Non-pigmented ciliary epithelial cell (primary cell): ENCODE results near the gene RASAL2.
A peak's percentile ranks its signal among the peaks of the same experiment; 100 is the strongest.
"Not testable (repeated sequence)": the region's sequence is repeated elsewhere in the genome, so short reads cannot be mapped to it uniquely, and the experiment has no call there.

Source experiments
- DNase-seq: peaks from one replicate; pipeline ENCODE4 v3.0.0-alpha.2; 2010; ENCODE audit warnings: low read depth

RASAL2 gene

DNA sequence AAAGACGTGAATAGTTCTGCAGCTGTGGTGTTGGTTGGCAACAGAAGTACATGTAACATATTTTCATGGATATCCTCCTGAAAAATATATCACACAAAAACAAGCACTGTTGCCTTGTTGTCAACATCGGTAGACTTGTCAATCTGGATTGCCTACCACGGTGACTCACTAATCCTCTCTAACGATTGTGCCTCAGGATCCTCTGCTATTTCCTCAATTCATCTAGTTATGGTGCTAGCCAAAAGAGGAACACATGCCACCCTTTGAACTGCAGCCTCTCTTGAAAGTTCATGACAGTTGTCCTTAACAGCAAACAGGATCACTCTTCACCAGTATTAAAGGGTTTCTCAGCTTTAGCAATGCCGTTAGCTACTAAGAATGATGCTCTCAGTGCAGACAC, 25.7 kb downstream of the RASAL2 start:
- DNase-seq: no peak

DNA sequence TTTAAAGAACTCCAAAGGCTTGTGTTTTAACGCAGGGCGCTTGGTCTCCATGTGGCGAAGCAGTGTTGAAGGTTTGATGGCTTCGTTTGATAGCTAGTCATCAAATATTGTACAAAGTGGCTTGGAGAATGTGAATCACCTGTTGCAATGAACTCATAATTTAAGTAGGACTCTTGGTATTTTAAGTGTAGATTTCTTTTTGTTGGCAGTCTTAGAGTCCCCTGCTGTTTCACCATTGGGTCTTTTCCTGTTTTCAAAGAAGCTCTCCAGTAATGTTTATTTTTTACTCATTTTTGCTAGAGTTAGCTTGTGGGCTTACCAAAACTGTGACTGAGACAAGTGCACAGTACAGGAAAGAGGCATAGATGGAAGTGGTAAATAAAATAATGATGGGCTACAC, 26.2 kb downstream of the RASAL2 start:
- DNase-seq: no peak

DNA sequence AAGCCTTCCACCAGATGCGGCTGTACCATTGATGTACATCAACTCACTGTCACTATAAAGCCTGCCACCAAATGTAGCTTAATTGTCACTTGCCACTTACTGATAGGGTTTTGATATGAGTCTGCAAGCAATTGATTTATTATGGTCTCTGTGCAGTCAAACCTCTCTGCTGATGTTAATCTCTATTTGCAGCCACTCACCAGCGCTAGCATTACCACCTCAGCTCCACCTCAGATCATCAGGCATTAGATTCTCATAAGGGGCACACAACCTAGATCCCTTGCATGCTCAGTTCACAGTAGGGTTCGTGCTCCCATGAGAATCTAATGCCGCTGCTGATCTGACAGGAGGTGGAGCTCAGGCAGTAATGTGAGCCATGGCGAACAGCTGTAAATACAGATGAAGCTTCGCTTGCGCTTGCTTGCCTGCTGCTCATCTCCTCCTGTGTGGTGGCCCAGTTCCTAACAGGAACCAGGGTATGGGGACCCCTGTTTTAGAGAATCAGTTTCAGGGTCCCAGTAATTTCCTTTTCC, 26.7 kb downstream of the RASAL2 start:
- not testable (repeated sequence) for DNase-seq

DNA sequence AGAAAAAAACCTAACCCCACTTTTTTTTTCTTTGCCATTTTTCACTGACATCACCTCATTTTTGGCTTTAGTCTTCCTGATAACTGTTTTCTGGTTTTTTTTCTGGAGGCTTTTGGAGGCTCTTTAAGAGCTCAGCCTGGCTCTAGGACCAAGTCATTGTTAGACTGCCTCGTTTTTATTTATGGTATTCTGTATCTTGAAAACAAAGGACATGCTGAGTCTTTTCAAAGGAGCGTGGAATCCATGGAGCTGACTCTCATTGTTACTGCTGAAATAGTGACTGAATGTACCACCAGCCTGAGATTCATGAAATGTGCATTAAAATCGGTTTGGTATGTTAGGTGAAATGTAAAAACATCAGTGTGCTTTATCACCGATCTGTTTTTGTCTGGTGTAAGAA, 28.0 kb downstream of the RASAL2 start:
- no peak for DNase-seq

DNA sequence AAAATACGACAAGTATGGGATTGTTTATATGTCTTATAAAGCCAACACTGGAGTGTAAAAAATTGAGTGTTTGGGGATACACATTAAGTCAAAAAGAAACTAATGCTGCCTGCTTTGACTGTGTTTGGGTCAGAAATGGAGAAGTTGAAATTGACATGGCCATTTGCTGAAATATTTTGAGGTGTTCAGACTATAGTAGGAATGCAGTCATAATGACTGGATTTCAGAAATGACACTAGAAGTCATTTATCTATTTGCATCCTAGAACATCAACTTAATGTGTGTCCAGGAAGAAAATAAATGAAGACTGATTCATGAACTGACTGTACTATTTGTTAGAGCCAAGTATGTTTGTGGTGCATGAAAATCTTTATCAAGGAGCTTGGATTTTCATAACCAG, 28.4 kb downstream of the RASAL2 start:
- DNase-seq: no peak

DNA sequence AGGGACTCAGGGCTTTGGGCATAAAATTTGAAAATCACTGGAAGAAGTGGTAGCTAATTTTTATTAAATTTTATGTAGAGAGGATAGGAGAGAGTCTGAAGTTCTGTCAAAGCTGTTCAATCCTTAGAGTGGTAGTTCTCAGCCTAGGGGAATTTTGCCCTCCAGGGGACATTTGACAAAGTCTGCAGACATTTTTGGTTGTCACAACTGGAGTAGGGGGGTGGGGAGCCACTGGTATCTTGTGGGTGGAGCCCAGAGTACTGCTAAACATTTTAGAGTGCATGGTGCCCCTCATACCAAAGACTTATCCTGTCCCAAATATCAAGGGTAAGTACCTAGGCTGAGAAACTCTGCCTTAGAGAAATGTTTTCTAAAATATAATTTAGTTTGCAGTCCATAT, 30.2 kb downstream of the RASAL2 start:
- no peak for DNase-seq

DNA sequence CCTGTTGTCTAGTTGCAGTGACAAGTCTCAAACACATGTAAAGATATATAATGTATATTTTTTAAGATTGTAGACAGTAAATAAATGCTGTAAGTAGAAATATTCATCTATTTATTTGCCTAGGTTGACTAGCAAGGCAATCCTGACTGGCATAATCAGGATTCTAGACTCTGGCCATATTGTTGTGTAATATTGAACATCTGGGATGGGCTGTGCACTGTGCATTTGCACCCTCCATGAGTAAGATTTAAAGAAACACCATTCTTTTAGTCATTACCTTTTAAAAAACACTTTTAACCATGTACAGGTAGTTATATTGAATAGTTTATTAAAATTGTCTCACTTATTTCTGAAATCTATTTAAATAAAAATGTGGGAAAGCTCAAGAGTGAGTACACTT, 32.4 kb downstream of the RASAL2 start:
- DNase-seq: no peak

DNA sequence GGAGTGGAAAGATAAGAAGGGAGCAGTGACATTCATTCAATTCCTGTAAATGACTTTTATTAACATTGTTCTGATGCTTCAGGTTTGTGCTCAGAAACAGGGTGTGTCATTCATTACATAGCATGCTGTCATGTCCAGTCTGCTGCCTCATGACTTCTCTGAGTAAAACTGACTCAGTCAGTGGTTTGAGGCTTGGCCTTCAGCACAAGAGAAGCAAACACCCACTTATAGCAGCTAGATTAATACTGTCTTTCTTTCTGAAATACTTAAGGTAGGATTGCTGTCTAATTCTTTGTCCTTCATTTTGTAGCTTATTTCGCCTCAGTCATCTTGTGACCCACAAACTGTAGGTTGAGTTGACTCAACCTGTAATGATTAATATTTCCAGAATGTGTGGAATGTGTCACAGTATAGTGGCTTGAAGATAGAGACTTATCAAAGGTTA, 32.9 kb downstream of the RASAL2 start:
- peak; percentile 90 for DNase-seq

DNA sequence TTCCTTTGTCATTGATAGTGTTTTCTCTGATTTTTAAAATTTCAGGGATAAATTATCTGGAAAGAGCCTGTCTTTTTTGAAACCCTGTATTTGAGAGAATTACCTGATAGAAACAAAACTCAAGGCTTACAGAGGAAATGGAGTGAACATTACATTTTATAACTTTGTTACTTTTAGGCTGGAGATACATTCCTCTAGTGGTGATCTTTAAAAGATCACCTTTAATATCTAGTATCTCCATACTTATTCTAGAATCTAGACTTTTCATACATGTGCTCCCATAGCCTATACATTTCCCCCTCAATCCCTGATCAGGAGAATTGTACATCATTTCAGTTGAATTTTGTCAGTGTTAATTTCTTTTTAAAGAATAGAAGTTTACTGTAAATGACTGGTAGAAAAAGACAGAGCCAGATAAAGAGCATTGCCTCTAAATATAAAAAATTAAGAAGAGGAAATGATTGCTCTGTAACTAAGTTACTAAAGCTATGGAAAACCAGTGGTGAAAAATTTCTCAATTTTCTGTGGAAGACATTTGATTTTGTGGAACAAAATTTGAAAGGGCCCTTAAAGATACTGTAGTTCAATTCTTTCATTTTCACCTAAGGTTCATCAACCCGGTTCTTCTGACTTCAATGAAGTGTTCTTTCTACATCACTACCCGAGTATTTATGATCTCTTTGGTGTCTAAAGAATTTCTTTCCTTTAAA, 33.7 kb downstream of the RASAL2 start:
- DNase-seq: no peak

DNA sequence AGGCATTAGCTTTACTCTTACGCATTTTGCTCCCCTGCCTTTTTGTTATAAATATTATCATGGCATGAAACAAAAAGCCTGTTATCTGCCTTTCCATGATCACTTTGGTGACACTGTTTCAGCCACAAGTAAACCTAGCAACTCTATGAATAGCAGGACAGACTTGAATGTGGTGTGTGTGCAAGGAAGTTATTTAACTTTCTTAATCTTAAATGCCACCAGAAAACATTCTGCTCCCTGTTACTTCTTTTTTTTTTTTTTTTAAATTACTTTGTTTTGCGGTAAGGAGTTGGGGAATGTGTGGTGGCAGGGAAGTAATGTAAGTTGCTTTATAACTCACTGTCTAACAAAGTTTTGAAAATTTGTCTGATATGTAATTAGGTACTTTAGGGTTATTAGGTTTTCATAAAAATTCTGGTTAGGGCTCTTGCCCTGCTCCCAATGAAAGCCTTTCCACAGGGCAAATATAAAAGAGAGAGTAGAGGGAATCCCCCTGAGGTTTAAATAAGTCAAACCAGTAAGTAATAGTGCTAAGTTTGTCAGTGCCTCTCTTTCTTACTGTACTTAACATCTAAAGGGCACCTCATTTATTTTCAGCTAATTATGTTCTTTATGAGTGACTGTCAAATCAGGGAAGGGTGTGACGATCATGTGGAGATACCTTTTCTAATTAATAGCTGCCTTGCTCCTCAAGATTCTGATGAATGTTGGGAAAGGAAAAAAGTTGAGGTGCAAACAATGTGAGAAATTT, 39.5 kb downstream of the RASAL2 start:
- DNase-seq: no peak

DNA sequence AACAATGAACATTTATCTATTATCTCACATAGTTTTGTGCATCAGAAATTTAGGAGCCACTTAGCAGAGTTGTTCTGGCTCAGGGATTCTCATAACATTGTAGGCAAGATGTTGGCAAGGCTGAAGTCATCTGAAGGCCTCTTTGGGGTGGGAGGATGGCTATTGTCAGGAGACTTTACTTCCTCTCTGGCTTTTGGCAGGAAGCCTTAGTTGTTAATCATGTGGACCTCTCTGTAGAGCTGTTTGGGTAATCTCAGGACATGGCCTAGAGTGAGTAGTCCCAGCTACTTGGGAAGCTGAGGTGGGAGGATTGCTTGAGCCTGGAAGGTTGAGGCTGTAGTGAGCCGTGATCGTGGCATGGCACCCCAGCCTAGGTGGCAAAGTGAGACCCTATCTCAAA, 40.2 kb downstream of the RASAL2 start:
- peak; percentile 65 for DNase-seq

DNA sequence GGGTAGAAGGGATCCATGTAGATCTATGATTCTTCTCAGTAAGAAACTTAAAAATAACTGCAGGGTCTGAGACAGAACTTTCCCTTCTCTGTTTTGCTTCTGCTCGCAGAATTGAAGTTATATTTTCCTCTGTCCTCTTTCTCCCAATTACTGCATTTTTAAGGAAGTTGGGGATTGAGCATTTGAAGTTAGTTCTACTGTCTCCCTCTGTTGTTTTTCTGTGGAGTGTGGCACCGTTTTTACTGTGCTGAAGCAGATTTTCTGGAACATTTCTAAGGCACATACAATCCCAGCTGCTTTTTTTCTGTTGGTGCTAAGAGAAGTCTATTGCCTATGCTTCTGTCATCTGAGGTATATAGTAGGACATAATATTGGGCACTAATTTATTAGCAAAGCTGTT, 43.3 kb downstream of the RASAL2 start:
- DNase-seq: no peak

DNA sequence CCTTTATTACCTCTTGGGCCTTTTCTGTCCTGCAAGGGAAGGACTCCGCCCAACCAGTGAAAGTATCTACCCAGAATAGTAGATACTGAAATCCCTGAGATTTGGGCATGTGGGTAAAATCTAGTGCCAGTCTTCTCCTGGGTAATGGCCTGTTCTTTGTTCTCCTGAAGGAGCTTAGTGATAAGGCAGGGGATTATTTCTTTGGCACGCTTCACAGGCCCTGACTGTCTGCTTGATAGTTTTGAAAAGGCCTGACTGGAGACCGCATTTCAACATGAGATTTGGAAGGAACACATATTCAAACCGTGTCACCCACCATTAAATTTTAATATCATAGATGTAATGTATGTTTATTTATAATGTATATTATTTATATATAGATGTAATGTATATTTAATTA, 48.9 kb downstream of the RASAL2 start:
- no peak for DNase-seq

DNA sequence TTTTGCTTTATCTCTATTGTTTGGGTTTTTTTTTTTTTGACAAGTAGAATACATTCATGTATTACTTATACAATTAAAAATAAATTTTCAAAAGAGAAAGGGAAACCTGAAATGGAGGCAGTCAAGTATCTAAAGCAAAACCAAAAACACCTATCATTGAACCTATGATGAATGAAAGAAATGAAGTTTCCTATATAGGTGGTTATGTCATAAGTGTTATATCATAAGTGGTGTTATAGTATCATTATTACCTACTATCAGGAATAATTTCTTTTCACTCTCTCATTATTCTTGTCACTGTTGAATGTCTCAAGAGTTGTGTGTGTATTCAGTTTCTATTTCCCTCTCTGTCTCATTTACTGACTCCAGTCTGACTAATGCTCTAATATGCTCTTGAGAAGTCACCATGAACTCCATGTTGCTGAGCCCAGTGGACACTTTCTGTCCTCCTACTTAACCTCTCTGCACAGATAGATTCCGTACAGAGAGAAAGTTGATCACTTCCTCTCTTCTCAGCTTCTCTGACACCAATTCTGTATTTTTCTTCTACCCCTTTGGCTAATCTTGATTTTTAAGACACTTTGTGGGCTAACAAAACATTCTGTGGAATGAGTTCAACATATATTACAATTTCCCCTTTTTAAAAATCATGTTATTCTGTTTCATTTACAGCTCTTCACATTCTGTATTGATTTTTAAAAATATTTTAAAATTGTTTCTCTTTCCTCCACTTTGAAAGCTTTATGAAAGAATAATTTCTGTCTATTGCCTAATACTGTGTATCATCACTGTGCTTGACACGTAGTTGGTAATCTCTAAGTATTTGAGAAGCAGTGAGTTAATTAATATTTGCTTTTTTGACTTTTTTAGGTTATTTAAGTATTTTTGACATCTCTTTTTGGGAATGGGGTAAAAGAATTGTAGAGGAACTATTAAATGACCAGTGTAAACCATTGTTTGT, 50.1 kb downstream of the RASAL2 start:
- DNase-seq: no peak

DNA sequence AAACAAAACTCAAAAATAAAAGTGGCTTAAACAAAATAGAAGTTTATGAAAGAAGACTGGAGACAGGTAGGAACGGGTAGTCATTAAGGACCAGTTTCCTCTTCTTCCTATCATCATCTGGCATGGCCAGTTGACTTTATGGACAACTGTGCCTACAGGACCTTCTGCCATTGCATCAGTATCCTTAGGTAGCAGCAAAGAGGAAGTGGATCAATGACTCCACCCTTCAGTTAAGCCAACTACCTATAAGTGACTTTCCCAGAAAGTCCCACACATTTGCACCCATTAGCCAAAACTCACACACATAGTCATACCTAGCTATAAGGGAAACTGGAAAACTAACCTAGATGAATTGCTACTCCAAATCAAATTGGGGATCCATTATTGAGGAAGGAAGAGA, 51.7 kb downstream of the RASAL2 start:
- no peak for DNase-seq

DNA sequence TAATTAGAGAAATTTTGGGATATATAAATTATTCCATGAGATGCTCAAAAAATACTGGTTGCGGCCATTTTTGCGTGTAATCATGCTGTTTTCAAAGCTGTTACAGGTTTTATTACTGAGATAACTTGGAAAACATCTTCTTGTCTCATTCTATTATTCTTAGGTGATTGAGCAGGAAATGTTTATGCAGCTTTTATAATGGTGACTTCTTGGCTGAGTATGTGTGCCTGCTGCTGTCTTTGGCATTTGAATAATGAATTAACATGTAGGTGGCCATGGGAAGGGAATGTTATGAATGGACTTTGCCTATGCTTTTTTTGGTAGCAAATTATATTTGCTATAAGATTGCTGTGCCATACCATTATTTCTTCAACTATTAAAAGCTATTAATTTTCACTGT, 52.5 kb downstream of the RASAL2 start:
- DNase-seq: no peak

DNA sequence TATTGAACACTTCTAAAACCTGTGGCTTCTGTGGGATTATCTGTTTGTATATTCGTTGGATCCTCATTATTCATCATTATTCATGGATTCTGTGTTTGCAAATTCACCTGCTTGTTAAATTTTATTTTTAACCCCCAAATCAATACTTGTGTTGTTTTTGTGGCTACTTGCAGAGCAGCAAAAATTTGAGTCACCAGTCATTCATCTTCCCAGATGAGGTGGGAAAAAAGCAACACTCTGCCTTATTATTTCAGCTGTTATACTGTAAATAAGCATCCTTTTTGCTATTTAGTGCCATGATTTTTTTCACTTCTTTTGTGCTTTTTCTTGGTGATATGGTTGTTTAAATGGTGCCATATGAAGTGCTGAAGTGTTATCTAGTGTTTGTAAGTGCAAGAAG, 56.7 kb downstream of the RASAL2 start:
- DNase-seq: no peak

DNA sequence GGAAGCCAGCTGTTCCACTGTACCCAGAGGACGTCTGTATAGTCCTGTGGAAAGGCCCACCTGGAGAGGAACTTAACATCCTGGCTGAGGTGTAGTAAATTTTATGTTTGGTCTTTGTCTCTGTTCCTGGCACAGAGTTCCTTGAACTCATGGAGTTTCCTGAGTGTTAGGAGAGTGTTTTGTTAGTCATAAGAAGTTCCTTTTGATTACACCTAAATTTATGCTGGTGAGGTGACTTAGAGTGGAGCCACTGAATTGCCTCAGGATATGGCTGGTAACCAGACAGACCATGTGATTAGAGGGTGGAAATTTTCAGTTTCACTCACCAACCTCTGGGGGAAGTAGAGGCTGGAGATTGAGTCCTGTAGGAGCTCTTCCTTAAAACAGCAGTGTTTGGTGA, 57.9 kb downstream of the RASAL2 start:
- no peak for DNase-seq

DNA sequence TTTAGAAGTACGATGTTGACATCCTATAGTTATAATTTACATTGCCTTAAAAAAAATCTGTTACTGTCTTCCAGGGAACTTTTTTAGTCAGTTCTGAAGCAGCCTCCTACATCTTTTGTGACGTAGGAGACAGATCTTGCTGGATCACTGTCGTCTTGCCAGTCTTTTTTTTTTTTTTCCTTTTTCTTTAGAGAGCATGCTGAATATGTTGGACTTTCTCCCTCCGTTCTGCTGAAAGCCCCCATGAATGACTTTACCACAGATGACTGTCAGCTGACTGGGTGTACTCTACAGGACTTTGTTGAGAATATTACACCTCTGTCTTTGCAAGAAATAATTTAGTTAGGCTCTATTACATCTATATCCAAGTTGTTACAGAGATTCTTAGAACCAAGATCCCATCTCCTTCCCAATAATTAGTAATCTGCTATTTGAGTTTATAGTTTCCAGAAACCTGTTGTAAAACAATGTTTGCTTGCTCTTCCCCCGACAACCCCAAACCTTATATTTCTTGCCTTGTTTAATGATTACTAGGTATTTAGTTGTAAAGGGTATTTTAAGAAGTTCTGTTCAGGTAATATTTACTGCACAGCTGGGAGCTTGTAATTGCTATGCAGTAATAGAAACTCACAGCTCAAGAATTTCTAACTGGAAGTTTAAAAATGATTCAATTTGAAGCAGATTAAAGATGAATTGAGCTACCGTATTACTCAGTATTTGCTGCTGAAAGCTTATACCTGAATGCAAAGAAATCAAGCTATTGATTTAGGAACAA, 61.8 kb downstream of the RASAL2 start:
- DNase-seq: no peak

DNA sequence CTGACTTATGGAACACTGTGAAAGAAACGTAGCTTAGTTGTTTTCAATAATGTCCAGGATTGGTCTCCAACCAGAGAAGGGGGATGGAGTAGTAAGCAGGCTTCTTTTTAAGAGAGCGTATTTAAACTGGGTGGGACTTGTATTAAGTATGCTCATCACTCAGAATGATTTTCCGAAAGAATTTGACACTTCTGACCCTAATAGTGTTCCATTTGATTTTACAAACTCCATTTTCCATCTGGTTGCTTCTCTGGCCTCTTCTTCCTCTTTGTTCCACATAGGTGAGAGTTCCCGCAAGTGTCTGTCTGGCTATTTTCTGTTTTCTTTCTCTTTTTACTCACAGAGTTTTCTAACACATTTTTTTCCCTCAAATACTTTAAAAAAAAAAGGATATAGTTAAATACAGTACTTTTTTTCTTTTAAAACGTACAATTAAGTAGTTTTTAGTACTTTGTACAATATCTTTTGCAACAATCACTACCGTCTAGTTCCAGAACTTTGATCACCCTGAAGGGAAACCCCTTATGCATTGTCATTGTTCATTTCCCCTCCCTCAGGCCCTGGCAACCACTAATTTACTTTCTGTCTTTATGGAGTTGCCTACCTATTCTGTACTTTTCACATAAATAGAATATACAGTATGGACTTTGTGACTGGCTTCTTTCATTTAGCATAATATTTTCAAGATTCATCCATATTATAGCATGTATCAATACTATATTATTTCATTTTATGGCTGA, 67.0 kb downstream of the RASAL2 start:
- no peak for DNase-seq

DNA sequence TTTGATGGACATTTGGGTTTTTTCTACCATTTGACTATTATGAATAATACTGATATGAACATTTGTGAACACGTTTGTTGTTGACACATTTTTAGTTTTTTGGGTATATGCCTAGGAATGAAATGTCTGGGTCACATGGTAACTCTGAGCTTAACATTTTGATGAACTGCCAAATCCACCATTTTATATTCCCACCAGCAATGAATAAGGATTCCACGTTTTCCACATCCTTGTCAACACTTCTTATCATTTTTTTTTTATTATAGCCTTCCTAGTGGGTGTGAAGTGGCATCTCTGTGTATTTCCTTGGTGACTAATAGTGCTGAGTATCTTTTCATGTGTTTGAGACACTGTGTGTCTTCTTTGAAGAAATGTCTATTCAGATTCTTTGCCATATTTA, 67.6 kb downstream of the RASAL2 start:
- no peak for DNase-seq
